Natural killer cell treated with Interleukin-12 subunit alpha and Interleukin-12 subunit beta and Interleukin-15 and Interleukin-18, amount 100 ng/mL, for 72 hours (primary cell): ENCODE results near the gene NAA20. TPM values are rescaled to one million over a fixed set of nuclear protein-coding genes. Genes with fewer than 3 reads are reported as not detected.
"Not testable (repeated sequence)": the region's sequence is repeated elsewhere in the genome, so short reads cannot be mapped to it uniquely, and the experiment has no call there.

Source experiments
- ATAC-seq, 2 donors: fragments of 150-1000 bp; cut with Tn5 transposase in 1 of 2; sonication (Bioruptor Pico), chemical (Tn5 transposase) in 1 of 2; 2 replicates each; pipeline ENCODE4 v1.10.0; 2021
- DNase-seq: peaks from one replicate; pipeline ENCODE4 v3.0.0; 2022; ENCODE audit warnings: low spot score
- H3K27ac Mint-ChIP-seq, 2 donors: 1 replicate in 1 of 2; 2 replicates in 1 of 2; pipeline ENCODE4 v1.8.0; 2022; ENCODE audit warnings: mixed read lengths in 2 of 2, mild to moderate bottlenecking in 1 of 2, moderate library complexity in 1 of 2
- H3K27me3 Mint-ChIP-seq, 2 donors: 1 replicate in 1 of 2; 2 replicates in 1 of 2; pipeline ENCODE4 v1.8.0; 2022; ENCODE audit warnings: mixed read lengths in 2 of 2
- H3K36me3 Mint-ChIP-seq: one replicate; pipeline ENCODE4 v1.8.0; 2022; ENCODE audit warnings: mixed read lengths
- H3K4me1 Mint-ChIP-seq, 2 donors: 1 replicate in 1 of 2; 2 replicates in 1 of 2; pipeline ENCODE4 v1.8.0; 2022; ENCODE audit warnings: low read depth in 2 of 2, mixed read lengths in 2 of 2, mild to moderate bottlenecking in 1 of 2
- H3K4me3 Mint-ChIP-seq: one replicate; pipeline ENCODE4 v1.8.0; 2022; ENCODE audit warnings: mixed read lengths
- H3K9me3 Mint-ChIP-seq: 2 replicates; pipeline ENCODE4 v1.8.0; 2022; ENCODE audit warnings: mixed read lengths
- total RNA-seq, 2 donors: library from RNA; stranded (reverse); gene quantifications; one replicate each; pipeline ENCODE4 v1.2.3, GENCODE V29; 2022

The NAA20 gene
- total RNA-seq, 2 donors from 2014 or later: 62.4 to 75.8 TPM

GRCh38 chr20:19996917-19997316 lies 20.2 kb upstream of the NAA20 start:
- ATAC-seq (no peak), DNase-seq (no peak)
- H3K9me3 Mint-ChIP-seq: no peaks in the 10 kb centered on the region
- peaks cover 22 to 23% of the 10 kb centered on the region in 2 donors for H3K27me3 Mint-ChIP-seq
- H3K4me3 Mint-ChIP-seq: no peak overlapping the region
- H3K4me1 Mint-ChIP-seq: peaks cover 0 to 8% of the 10 kb centered on the region in 2 donors
- H3K36me3 Mint-ChIP-seq: no peaks in the 10 kb centered on the region
- H3K27ac Mint-ChIP-seq: no peak overlapping the region

GRCh38 chr20:19998990-19999705 lies 18.0 kb upstream of the NAA20 start:
- H3K36me3 Mint-ChIP-seq: no peaks in the 10 kb centered on the region
- H3K27me3 Mint-ChIP-seq: peaks cover 37 to 45% of the 10 kb centered on the region in 2 donors
- H3K27ac Mint-ChIP-seq: no peak overlapping the region
- DNase-seq (no peak), ATAC-seq (no peak)
- H3K9me3 Mint-ChIP-seq: no peaks in the 10 kb centered on the region
- peaks cover 13 to 25% of the 10 kb centered on the region in 2 donors for H3K4me1 Mint-ChIP-seq
- H3K4me3 Mint-ChIP-seq: no peak overlapping the region

- peaks cover 38 to 49% of the 10 kb centered on the region in 2 donors for H3K27me3 Mint-ChIP-seq
- H3K4me1 Mint-ChIP-seq: peaks cover 13 to 25% of the 10 kb centered on the region in 2 donors
- H3K36me3 Mint-ChIP-seq: no peaks in the 10 kb centered on the region
- peak in 1 of 2 donors; percentile 41 for ATAC-seq
- no peak overlapping the region for H3K4me3 Mint-ChIP-seq
- DNase-seq: no peak
- H3K9me3 Mint-ChIP-seq: no peaks in the 10 kb centered on the region
- no peak overlapping the region for H3K27ac Mint-ChIP-seq
These were observed 16.8 kb upstream of the NAA20 start for GRCh38 chr20:20000211-20000968.

GRCh38 chr20:20002101-20002998 lies 14.8 kb upstream of the NAA20 start:
- no peaks in the 10 kb centered on the region for H3K9me3 Mint-ChIP-seq
- H3K27ac Mint-ChIP-seq: peak overlapping the region in 1 of 2 donors; percentile 72
- ATAC-seq (no peak), DNase-seq (no peak)
- H3K4me1 Mint-ChIP-seq: peaks cover 13 to 25% of the 10 kb centered on the region in 2 donors
- peaks cover 42 to 56% of the 10 kb centered on the region in 2 donors for H3K27me3 Mint-ChIP-seq
- no peaks in the 10 kb centered on the region for H3K36me3 Mint-ChIP-seq
- H3K4me3 Mint-ChIP-seq: peak overlapping the region; percentile 72

GRCh38 chr20:20003031-20003954 lies 13.9 kb upstream of the NAA20 start:
- Mint-ChIP-seq H3K4me3 (peak overlapping the region; percentile 72), H3K9me3 (no peaks in the 10 kb centered on the region), H3K36me3 (no peaks in the 10 kb centered on the region), H3K27me3 (peaks cover 51 to 66% of the 10 kb centered on the region in 2 donors), H3K4me1 (peaks cover 13 to 25% of the 10 kb centered on the region in 2 donors), H3K27ac (peak overlapping the region in 1 of 2 donors; percentile 72)
- DNase-seq (no peak), ATAC-seq (peak; percentile 24 to 53)

- peak overlapping the region in 1 of 2 donors; percentile 69 for H3K27ac Mint-ChIP-seq
- ATAC-seq, H3K36me3 Mint-ChIP-seq, H3K9me3 Mint-ChIP-seq, DNase-seq: not testable (repeated sequence)
- peaks cover 13 to 25% of the 10 kb centered on the region in 2 donors for H3K4me1 Mint-ChIP-seq
- H3K27me3 Mint-ChIP-seq: peaks cover 48 to 66% of the 10 kb centered on the region in 2 donors
- peak overlapping the region; percentile 72 for H3K4me3 Mint-ChIP-seq
These were observed 13.2 kb upstream of the NAA20 start for GRCh38 chr20:20003955-20004322.

GRCh38 chr20:20005342-20005741 lies 11.8 kb upstream of the NAA20 start:
- Mint-ChIP-seq H3K4me1 (peaks cover 13 to 19% of the 10 kb centered on the region in 2 donors), H3K27ac (no peak overlapping the region), H3K4me3 (no peak overlapping the region), H3K36me3 (no peaks in the 10 kb centered on the region), H3K9me3 (no peaks in the 10 kb centered on the region), H3K27me3 (peaks cover 44 to 65% of the 10 kb centered on the region in 2 donors)
- ATAC-seq: no peak
- DNase-seq: no peak

GRCh38 chr20:20009784-20010253 lies 7.3 kb upstream of the NAA20 start:
- H3K9me3 Mint-ChIP-seq: no peaks in the 10 kb centered on the region
- no peak for DNase-seq
- no peak overlapping the region for H3K27ac Mint-ChIP-seq
- peaks cover 22 to 42% of the 10 kb centered on the region in 2 donors for H3K27me3 Mint-ChIP-seq
- no peak overlapping the region for H3K4me3 Mint-ChIP-seq
- ATAC-seq: no peak
- H3K4me1 Mint-ChIP-seq: no peaks in the 10 kb centered on the region
- H3K36me3 Mint-ChIP-seq: no peaks in the 10 kb centered on the region

GRCh38 chr20:20010639-20011500 lies 6.3 kb upstream of the NAA20 start:
- Mint-ChIP-seq H3K4me1 (no peaks in the 10 kb centered on the region), H3K27ac (no peak overlapping the region), H3K27me3 (peaks cover 18 to 35% of the 10 kb centered on the region in 2 donors), H3K36me3 (no peaks in the 10 kb centered on the region), H3K9me3 (no peaks in the 10 kb centered on the region), H3K4me3 (no peak overlapping the region)
- DNase-seq (no peak), ATAC-seq (no peak)

GRCh38 chr20:20012541-20012940 lies 4.6 kb upstream of the NAA20 start:
- no peak for ATAC-seq
- H3K4me3 Mint-ChIP-seq: no peak overlapping the region
- H3K36me3 Mint-ChIP-seq: no peaks in the 10 kb centered on the region
- H3K4me1 Mint-ChIP-seq: peaks cover 4 to 6% of the 10 kb centered on the region in 2 donors
- H3K27ac Mint-ChIP-seq: no peak overlapping the region
- H3K27me3 Mint-ChIP-seq: peaks cover 13 to 30% of the 10 kb centered on the region in 2 donors
- H3K9me3 Mint-ChIP-seq: no peaks in the 10 kb centered on the region
- no peak for DNase-seq

GRCh38 chr20:20014659-20015058 lies 2.5 kb upstream of the NAA20 start:
- H3K4me1 Mint-ChIP-seq: peaks cover 14 to 18% of the 10 kb centered on the region in 2 donors

GRCh38 chr20:20017844-20018185 lies 653 bp downstream of the NAA20 start:
- H3K27me3 Mint-ChIP-seq: peaks cover 0 to 1% of the 10 kb centered on the region in 2 donors
- H3K9me3 Mint-ChIP-seq: no peaks in the 10 kb centered on the region
- peak overlapping the region; percentile 79 for H3K4me3 Mint-ChIP-seq
- ATAC-seq (peak in 1 of 2 donors; percentile 28), DNase-seq (no peak)
- H3K27ac Mint-ChIP-seq: peak overlapping the region; percentile 11 to 78
- H3K4me1 Mint-ChIP-seq: peaks cover 33 to 40% of the 10 kb centered on the region in 2 donors
- H3K36me3 Mint-ChIP-seq: no peaks in the 10 kb centered on the region

More at GRCh38 chr20:20014659-20015058, 2.5 kb upstream of the NAA20 start:
- no peaks in the 10 kb centered on the region for H3K36me3 Mint-ChIP-seq
- no peak overlapping the region for H3K4me3 Mint-ChIP-seq
- H3K27ac Mint-ChIP-seq: no peak overlapping the region
- peaks cover 6 to 23% of the 10 kb centered on the region in 2 donors for H3K27me3 Mint-ChIP-seq
- DNase-seq: no peak
- H3K9me3 Mint-ChIP-seq: no peaks in the 10 kb centered on the region
- no peak for ATAC-seq
